Nephron (organoid): ENCODE data around the gene SLC1A4.

Experiments
- H3K27ac Mint-ChIP-seq, 3 experiments: 2 replicates each; pipeline ENCODE4 v1.8.0; 2020; ENCODE audit warnings: mixed read lengths in 3 of 3, mild to moderate bottlenecking in 2 of 3, moderate library complexity in 1 of 3
- H3K27me3 Mint-ChIP-seq: 2 replicates; pipeline ENCODE4 v1.8.0; 2021; ENCODE audit warnings: low read depth, mild to moderate bottlenecking, moderate library complexity, mixed read lengths
- H3K36me3 Mint-ChIP-seq: 2 replicates; pipeline ENCODE4 v1.8.0; 2020; ENCODE audit warnings: low read depth, mixed read lengths
- H3K4me1 Mint-ChIP-seq: 2 replicates; pipeline ENCODE4 v1.8.0; 2020; ENCODE audit warnings: mixed read lengths
- H3K4me3 Mint-ChIP-seq, 3 experiments: 2 replicates each; pipeline ENCODE4 v1.8.0; 2020; ENCODE audit warnings: mild to moderate bottlenecking in 3 of 3, mixed read lengths in 3 of 3, moderate library complexity in 2 of 3
- H3K9me3 Mint-ChIP-seq: 2 replicates; pipeline ENCODE4 v1.8.0; 2020; ENCODE audit warnings: mixed read lengths
- TF ChIP-seq, protein P1 (sequence below), 3 experiments: fragments of 200-600 bp; sonication (generic); IDR thresholded peaks; one replicate each; pipeline ENCODE4 v1.5.0; 2021; ENCODE audit warnings: antibody characterized with exemption in 3 of 3; ENCODE audit not compliant: unreplicated experiment in 3 of 3

Gene SLC1A4

DNA sequence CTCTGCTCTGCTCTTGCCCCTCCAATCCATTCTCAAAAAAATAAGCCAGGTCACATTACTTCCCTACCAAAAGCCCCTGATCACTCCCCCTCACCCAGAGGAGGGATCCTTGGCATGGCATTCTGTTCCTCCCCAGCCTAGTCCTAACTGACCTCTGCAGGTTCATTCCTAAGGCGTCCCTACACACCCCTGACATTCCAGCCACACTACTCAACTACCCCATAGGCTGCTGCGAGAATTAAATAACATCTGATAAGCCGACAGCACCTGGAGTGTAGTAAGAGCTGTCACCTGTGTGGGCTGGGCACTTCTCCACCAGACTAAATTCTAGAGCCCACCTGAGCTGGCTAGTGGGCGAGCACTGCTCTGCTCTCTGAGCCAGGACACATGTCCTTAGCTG lies 44.7 kb upstream of the SLC1A4 start:
- no peaks in the 10 kb centered on the region for H3K9me3 Mint-ChIP-seq
- H3K4me3 Mint-ChIP-seq: no peak overlapping the region
- no peaks in the 10 kb centered on the region for H3K36me3 Mint-ChIP-seq
- peaks cover 7% of the 10 kb centered on the region for H3K27me3 Mint-ChIP-seq
- H3K4me1 Mint-ChIP-seq: peaks cover 29% of the 10 kb centered on the region
- H3K27ac Mint-ChIP-seq: no peak overlapping the region
- TF ChIP-seq, protein P1, sequence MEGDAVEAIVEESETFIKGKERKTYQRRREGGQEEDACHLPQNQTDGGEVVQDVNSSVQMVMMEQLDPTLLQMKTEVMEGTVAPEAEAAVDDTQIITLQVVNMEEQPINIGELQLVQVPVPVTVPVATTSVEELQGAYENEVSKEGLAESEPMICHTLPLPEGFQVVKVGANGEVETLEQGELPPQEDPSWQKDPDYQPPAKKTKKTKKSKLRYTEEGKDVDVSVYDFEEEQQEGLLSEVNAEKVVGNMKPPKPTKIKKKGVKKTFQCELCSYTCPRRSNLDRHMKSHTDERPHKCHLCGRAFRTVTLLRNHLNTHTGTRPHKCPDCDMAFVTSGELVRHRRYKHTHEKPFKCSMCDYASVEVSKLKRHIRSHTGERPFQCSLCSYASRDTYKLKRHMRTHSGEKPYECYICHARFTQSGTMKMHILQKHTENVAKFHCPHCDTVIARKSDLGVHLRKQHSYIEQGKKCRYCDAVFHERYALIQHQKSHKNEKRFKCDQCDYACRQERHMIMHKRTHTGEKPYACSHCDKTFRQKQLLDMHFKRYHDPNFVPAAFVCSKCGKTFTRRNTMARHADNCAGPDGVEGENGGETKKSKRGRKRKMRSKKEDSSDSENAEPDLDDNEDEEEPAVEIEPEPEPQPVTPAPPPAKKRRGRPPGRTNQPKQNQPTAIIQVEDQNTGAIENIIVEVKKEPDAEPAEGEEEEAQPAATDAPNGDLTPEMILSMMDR (IDR thresholded peaks at IDR 0.05; ENCODE audit: unreplicated experiment in 3 of 3): no peak

DNA sequence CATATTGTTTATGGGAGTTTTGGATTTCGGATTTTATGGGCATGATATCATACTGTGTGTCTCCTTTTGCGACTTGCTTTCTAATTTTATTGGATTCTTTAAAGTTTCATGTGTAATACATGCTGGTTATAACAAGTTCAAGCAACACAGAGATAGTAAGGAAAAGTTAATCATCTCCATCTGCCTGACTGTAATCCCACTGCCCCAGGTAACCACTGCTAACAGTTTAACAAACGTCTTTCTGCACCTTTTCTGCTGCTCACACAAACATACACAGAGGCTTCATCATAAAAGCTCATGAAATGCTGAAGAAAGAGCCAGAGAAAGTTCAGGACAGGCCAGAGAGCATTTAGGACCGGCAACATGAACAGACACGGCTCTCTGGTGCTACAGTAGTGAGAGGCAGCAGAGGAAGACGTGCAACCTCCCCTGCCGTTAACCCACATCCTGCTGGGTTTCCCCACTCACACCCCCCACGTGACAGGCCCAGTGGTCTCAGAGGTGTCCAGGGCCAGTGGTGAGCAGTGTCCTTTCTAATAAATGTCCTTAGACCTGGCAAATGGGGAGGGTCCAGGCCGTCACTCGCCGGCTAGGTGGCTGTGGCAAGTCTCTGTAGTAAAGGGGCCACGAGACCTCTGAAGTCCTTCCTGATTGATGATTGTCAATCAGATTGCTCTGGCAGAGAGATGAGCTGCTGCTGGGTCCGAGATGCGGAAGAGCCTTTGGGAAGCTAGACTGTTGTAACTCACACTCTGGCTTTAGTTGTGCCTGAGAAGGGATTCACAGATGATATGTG lies 43.0 kb upstream of the SLC1A4 start:
- H3K4me3 Mint-ChIP-seq: no peak overlapping the region
- no peaks in the 10 kb centered on the region for H3K9me3 Mint-ChIP-seq
- H3K36me3 Mint-ChIP-seq: no peaks in the 10 kb centered on the region
- TF ChIP-seq, protein P1 (IDR thresholded peaks at IDR 0.05; ENCODE audit: unreplicated experiment in 3 of 3): no peak
- H3K27ac Mint-ChIP-seq: peak overlapping the region; percentile 0 to 19 (median 4)
- peaks cover 29% of the 10 kb centered on the region for H3K4me1 Mint-ChIP-seq
- H3K27me3 Mint-ChIP-seq: peaks cover 5% of the 10 kb centered on the region

DNA sequence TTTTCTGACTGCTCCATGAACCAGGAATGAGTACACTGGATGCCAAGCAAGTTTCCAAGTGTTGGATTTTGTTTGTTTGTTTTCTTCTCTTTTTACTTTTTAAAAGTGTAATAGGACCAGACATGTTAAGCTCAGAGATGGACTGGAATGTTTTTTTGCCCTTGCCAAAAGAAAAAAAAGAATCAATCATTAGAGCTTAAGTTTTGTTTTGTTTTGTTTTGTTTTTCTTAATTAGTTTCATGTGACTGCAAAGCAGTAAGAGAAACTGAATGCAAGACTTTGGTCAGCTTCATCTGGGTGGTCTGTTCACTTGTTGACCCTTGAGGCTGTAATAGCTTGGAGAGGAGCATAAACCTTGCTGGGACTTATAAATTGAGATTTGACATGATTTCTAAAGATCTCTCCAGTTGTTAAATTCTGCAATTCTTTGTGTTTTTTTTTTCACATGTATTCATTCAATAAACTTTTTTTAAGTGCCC lies 42.4 kb upstream of the SLC1A4 start:
- H3K27ac Mint-ChIP-seq: peak overlapping the region; percentile 0 to 19 (median 4)
- H3K4me3 Mint-ChIP-seq: no peak overlapping the region
- H3K36me3 Mint-ChIP-seq: no peaks in the 10 kb centered on the region
- TF ChIP-seq, protein P1 (IDR thresholded peaks at IDR 0.05; ENCODE audit: unreplicated experiment in 3 of 3): no peak
- H3K4me1 Mint-ChIP-seq: peaks cover 29% of the 10 kb centered on the region
- H3K9me3 Mint-ChIP-seq: no peaks in the 10 kb centered on the region
- peaks cover 5% of the 10 kb centered on the region for H3K27me3 Mint-ChIP-seq

DNA sequence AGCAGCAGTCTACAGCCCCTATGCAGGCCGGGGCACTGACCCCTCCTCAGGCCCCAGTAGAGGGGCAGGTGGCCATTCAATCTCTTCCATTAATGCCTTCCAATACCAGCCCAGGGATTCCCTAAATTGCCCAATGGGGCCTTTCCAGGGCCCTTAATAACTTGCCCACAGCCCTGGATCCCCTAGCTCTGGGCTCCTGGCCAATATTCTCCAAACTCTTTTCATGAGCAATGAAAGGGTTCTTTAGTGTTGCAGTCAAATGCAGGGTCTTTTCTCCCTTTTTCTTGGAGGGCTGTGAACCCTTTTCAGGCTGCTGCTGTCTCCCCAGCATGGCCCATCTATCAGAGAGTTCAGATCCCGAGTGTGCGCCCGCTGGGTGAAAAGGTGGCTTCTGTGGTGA lies 41.3 kb upstream of the SLC1A4 start:
- TF ChIP-seq, protein P1 (IDR thresholded peaks at IDR 0.05; ENCODE audit: unreplicated experiment in 3 of 3): no peak
- Mint-ChIP-seq H3K9me3 (no peaks in the 10 kb centered on the region), H3K36me3 (no peaks in the 10 kb centered on the region), H3K4me3 (no peak overlapping the region), H3K27ac (peak overlapping the region; percentile 0 to 39 (median 10)), H3K27me3 (peaks cover 5% of the 10 kb centered on the region), H3K4me1 (peaks cover 29% of the 10 kb centered on the region)

DNA sequence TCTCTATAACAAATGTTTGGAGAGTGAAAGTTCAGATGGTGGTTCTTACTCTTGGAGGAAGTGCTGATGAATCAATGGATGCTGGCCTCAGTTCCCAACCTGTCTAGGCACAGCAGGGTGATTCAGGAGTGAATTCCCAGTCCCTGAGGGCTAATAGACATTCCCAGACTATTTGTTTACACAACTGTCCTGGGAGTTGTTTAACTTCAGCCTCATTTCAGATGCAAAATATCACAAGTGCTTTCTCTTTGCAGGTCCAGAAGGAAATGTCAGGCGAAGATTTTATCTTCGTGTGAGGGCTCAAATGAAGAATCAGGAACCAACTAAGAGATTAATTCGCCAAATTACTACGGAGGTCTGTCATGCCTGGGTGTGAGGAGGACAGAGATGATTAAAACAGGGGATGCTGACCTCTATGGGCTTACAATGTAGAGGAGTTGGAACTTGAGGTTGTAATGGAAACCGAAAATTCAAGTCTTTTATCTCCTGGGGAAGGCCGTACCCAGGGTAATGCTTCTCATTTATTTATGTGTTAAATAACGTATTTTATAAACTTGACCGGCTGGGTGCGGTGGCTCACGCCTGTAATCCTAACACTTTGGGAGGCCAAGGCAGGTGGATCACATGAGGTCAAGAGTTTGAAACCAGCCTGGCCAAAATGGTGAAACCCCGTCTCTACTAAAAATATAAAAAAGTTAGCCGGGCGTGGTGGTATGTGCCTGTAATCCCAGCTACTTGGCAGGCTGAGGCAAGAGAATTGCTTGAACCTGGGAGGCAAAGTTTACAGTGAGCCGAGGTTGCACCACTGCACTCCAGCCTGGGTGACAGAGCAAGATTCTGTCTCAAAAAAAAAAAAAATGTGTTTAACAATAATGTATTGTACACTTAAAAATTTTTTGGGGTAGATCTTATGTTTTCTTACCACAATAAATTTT lies 38.7 kb upstream of the SLC1A4 start:
- TF ChIP-seq, protein P1 (IDR thresholded peaks at IDR 0.05; ENCODE audit: unreplicated experiment in 3 of 3): no peak
- Mint-ChIP-seq H3K36me3 (no peaks in the 10 kb centered on the region), H3K4me1 (peaks cover 29% of the 10 kb centered on the region), H3K9me3 (no peaks in the 10 kb centered on the region), H3K4me3 (no peak overlapping the region), H3K27me3 (peaks cover 5% of the 10 kb centered on the region), H3K27ac (no peak overlapping the region)
